MCF 10A (cell line): ENCODE measurements around the gene POLR1D. TPM values are rescaled to one million over a fixed set of nuclear protein-coding genes. Genes with fewer than 3 reads are reported as not detected.

Experiments used
- BruUV-seq: library from RNA; stranded (reverse); fragments of 400-500 nt; replicated peaks from 2 replicates; lab custom pipeline; 2021; lab: Mats Ljungman, UMichigan
- CTCF ChIA-PET: fragments of 300-600 bp; sonication (Branson Sonifier 250); formaldehyde crosslinking; extraction: SDS; loops from one replicate; lab custom pipeline; 2021; ENCODE audit warnings: antibody characterized with exemption, inconsistent platforms; lab: Yijun Ruan, JAX
- POLR2A ChIA-PET: fragments of 300-600, 350-650 bp; sonication (Branson Sonifier 250); formaldehyde crosslinking; extraction: SDS; loops from one replicate; lab custom pipeline; 2020; ENCODE audit warnings: antibody characterized with exemption, inconsistent platforms; lab: Yijun Ruan, JAX
- DNase-seq: peaks from one replicate; pipeline ENCODE4 v3.0.0-alpha.2; 2018; ENCODE audit not compliant: unreplicated experiment
- H3K27ac Mint-ChIP-seq: one replicate; pipeline ENCODE4 v1.8.0; 2022; ENCODE audit warnings: mild to moderate bottlenecking, low read depth, mixed read lengths; ENCODE audit not compliant: unreplicated experiment
- H3K27me3 Mint-ChIP-seq: one replicate; pipeline ENCODE4 v1.8.0; 2022; ENCODE audit warnings: mixed read lengths; ENCODE audit not compliant: insufficient read depth, unreplicated experiment
- H3K36me3 Mint-ChIP-seq: one replicate; pipeline ENCODE4 v1.8.0; 2022; ENCODE audit warnings: mild to moderate bottlenecking, moderate library complexity, mixed read lengths; ENCODE audit not compliant: insufficient read depth, unreplicated experiment
- H3K4me1 Mint-ChIP-seq: one replicate; pipeline ENCODE4 v1.8.0; 2022; ENCODE audit warnings: mixed read lengths; ENCODE audit not compliant: insufficient read depth, unreplicated experiment
- H3K4me3 Mint-ChIP-seq: one replicate; pipeline ENCODE4 v1.8.0; 2022; ENCODE audit warnings: mild to moderate bottlenecking, moderate library complexity, mixed read lengths; ENCODE audit not compliant: unreplicated experiment
- H3K9me3 Mint-ChIP-seq: one replicate; pipeline ENCODE4 v1.8.0; 2022; ENCODE audit warnings: mixed read lengths; ENCODE audit not compliant: unreplicated experiment
- intact Hi-C: fragments of 100-400 bp; cut with micrococcal nuclease; formaldehyde crosslinking; loops from 2 replicates; pipeline ENCODE4 v1.14.1; 2022
- total RNA-seq: library from RNA; stranded (reverse); gene quantifications from 2 replicates; pipeline ENCODE4 v1.2.3, GENCODE V29; 2022
- TF ChIP-seq, protein P1 (sequence below): fragments of 200-600 bp; IDR thresholded peaks from one replicate; pipeline ENCODE4 v1.8.0; 2022; ENCODE audit warnings: antibody characterized with exemption, mild to moderate bottlenecking; ENCODE audit not compliant: unreplicated experiment

POLR1D gene
- total RNA-seq, 1 experiment from 2014 or later: 146 TPM

- Mint-ChIP-seq H3K4me1 (peaks cover 22% of the 10 kb centered on the region), H3K27ac (no peak overlapping the region), H3K36me3 (no peaks in the 10 kb centered on the region), H3K27me3 (no peaks in the 10 kb centered on the region), H3K9me3 (no peaks in the 10 kb centered on the region), H3K4me3 (no peak overlapping the region)
- TF ChIP-seq, protein P1, sequence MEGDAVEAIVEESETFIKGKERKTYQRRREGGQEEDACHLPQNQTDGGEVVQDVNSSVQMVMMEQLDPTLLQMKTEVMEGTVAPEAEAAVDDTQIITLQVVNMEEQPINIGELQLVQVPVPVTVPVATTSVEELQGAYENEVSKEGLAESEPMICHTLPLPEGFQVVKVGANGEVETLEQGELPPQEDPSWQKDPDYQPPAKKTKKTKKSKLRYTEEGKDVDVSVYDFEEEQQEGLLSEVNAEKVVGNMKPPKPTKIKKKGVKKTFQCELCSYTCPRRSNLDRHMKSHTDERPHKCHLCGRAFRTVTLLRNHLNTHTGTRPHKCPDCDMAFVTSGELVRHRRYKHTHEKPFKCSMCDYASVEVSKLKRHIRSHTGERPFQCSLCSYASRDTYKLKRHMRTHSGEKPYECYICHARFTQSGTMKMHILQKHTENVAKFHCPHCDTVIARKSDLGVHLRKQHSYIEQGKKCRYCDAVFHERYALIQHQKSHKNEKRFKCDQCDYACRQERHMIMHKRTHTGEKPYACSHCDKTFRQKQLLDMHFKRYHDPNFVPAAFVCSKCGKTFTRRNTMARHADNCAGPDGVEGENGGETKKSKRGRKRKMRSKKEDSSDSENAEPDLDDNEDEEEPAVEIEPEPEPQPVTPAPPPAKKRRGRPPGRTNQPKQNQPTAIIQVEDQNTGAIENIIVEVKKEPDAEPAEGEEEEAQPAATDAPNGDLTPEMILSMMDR: no peak
- no TSS peak for BruUV-seq
- intact Hi-C loops: no loop called here
- no peak for DNase-seq
- POLR2A ChIA-PET: interaction anchor here (0.6 to 7.4 kb wide), 5 partner anchors 8 to 537 kb away, joined by 3 to 94 read pairs (median 3); partner anchors contain the start of genes LNX2, MTIF3, PAN3 and POLR1D
- CTCF ChIA-PET: interaction anchor here (0.6 to 0.7 kb wide), 3 partner anchors 68 to 230 kb away, joined by 3 to 5 read pairs (median 3); no protein-coding TSS in a partner anchor
Observed at GRCh38 chr13:27601208-27601607, 20.5 kb upstream of the POLR1D start.

GRCh38 chr13:27601803-27602202 lies 19.9 kb upstream of the POLR1D start:
- intact Hi-C loops: no loop called here
- no peak for DNase-seq
- no peak overlapping the region for H3K27ac Mint-ChIP-seq
- H3K9me3 Mint-ChIP-seq: no peaks in the 10 kb centered on the region
- no peaks in the 10 kb centered on the region for H3K36me3 Mint-ChIP-seq
- BruUV-seq: no TSS peak
- peaks cover 22% of the 10 kb centered on the region for H3K4me1 Mint-ChIP-seq
- H3K27me3 Mint-ChIP-seq: no peaks in the 10 kb centered on the region
- POLR2A ChIA-PET: interaction anchor here (0.6 to 7.4 kb wide), 5 partner anchors 9 to 537 kb away, joined by 3 to 94 read pairs (median 3); partner anchors contain the start of genes LNX2, MTIF3, PAN3 and POLR1D
- no peak overlapping the region for H3K4me3 Mint-ChIP-seq
- CTCF ChIA-PET: interaction anchor here (0.6 to 0.7 kb wide), 4 partner anchors 69 to 229 kb away, joined by 3 to 5 read pairs (median 4); no protein-coding TSS in a partner anchor
- TF ChIP-seq, protein P1: no peak

DNA sequence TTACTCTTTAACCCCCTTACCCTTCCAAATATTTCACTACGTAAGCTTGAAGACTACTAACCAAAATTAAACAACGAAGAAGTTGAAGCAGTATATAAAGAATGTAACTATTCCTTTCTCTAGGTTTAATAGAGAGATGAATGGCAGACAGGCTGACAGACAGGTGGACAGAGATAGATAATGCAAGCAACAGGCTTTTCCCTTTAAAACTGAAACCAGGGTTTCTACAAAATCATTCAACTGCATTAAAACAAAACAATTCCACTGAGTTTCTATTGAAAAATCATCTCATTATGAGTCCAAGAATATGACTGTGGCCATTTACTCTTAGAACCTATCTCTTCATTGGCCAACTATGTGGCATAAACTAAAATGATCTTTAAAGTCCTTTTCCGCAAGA lies 16.6 kb upstream of the POLR1D start:
- CTCF ChIA-PET: no interaction called here
- no peaks in the 10 kb centered on the region for H3K36me3 Mint-ChIP-seq
- no peak overlapping the region for H3K27ac Mint-ChIP-seq

GRCh38 chr13:27605610-27606200 lies 16.0 kb upstream of the POLR1D start:
- POLR2A ChIA-PET: interaction anchor here (0.7 to 5.3 kb wide), 11 partner anchors 8 to 221 kb away, joined by 3 to 226 read pairs (median 5); partner anchors contain the start of genes GTF3A, LNX2 and POLR1D
- TF ChIP-seq, protein P1: no peak
- BruUV-seq: no TSS peak
- Mint-ChIP-seq H3K9me3 (no peaks in the 10 kb centered on the region), H3K36me3 (no peaks in the 10 kb centered on the region), H3K4me1 (peaks cover 22% of the 10 kb centered on the region), H3K27ac (no peak overlapping the region), H3K27me3 (no peaks in the 10 kb centered on the region), H3K4me3 (peak overlapping the region; percentile 0)
- CTCF ChIA-PET: interaction anchor here (0.6 to 1.8 kb wide), 4 partner anchors 11 to 220 kb away, joined by 3 to 5 read pairs (median 3); no protein-coding TSS in a partner anchor
- intact Hi-C loops: no loop called here
- peak; percentile 16 for DNase-seq

More for the DNA sequence above, 16.6 kb upstream of the POLR1D start:
- BruUV-seq: no TSS peak
- Mint-ChIP-seq H3K4me3 (no peak overlapping the region), H3K4me1 (peaks cover 26% of the 10 kb centered on the region), H3K9me3 (no peaks in the 10 kb centered on the region), H3K27me3 (no peaks in the 10 kb centered on the region)
- DNase-seq: no peak
- POLR2A ChIA-PET: interaction anchor here (0.8 to 5.3 kb wide), 7 partner anchors 13 to 222 kb away, joined by 3 to 226 read pairs (median 9); partner anchors contain the start of genes GTF3A, LNX2 and POLR1D
- TF ChIP-seq, protein P1: no peak
- intact Hi-C loops: no loop called here
